WI38 (cell line): Measurements from ENCODE around the gene CDK19.
A peak's percentile ranks its signal among the peaks of the same experiment; 100 is the strongest.

Source experiments
- H3K4me3 ChIP-seq: 2 replicates; pipeline ENCODE4 v1.5.1; 2011; ENCODE audit warnings: low read depth, mild to moderate bottlenecking, control low read depth, low read length
- TF ChIP-seq, protein P1 (sequence below): IDR thresholded peaks from 2 replicates; pipeline ENCODE4 v1.5.1; 2012; ENCODE audit warnings: low read depth, mild to moderate bottlenecking, control low read depth, low read length

Gene CDK19

DNA sequence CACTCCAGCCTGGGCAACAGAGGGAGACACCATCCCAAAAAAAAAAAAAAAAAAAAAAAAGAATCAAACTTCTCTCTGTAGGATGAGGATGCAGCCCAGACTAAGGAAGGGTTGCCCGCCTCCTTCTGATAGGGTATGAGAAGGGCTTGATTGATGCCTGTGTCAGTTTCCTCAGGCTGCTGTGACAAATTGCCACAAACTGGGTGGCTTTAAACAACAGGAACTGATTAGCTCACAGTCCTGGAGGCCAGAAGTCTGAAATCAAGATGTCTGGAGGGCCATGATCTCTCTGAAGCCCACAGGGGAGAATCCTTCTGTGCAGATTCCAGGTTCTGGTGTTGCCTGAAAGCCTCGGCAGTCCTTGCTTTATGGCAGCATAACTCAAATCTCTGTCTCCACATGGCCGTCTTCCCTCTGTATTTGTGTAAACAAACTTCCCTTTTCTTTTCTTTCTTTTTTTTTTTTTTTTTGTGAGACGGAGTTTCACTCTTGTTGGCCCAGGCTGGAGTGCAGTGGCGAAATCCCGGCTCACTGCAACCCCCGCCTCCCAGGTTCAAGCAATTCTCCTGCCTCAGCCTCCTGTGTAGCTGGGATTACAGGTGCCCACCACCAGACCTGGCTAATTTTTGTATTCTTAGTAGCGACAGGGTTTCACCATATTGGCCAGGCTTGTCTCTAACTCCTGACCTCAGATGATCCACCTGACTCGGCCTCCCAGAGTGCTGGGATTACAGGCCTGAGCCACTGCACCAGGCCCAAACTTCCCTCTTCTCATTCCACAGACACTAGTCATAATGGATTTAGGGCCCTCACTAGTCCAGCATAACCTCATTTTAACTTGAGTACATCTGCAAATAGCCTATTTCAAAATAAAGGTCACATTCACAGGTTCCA is 11.2 kb upstream of the CDK19 start:
- TF ChIP-seq, protein P1, sequence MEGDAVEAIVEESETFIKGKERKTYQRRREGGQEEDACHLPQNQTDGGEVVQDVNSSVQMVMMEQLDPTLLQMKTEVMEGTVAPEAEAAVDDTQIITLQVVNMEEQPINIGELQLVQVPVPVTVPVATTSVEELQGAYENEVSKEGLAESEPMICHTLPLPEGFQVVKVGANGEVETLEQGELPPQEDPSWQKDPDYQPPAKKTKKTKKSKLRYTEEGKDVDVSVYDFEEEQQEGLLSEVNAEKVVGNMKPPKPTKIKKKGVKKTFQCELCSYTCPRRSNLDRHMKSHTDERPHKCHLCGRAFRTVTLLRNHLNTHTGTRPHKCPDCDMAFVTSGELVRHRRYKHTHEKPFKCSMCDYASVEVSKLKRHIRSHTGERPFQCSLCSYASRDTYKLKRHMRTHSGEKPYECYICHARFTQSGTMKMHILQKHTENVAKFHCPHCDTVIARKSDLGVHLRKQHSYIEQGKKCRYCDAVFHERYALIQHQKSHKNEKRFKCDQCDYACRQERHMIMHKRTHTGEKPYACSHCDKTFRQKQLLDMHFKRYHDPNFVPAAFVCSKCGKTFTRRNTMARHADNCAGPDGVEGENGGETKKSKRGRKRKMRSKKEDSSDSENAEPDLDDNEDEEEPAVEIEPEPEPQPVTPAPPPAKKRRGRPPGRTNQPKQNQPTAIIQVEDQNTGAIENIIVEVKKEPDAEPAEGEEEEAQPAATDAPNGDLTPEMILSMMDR, result no peak
- no peak overlapping the region for H3K4me3 ChIP-seq

DNA sequence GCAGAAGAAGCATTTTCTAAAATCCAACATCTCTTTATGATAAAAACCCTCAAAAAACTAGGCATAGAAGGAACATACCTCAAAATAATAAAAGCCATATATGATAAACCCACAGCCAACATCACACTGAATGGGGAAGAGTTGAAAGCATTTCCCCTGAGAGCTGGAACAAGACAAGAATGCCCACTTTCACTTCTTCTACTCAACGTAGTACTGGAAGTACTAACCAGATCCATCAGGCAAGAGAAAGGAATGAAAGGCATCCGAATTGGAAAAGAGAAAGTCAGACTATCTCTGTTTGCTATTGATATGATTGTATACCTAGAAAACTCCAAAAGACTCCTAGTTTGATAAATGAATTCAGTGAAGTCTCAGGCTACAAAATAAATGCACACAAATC is 7.9 kb upstream of the CDK19 start:
- TF ChIP-seq, protein P1, result no peak
- H3K4me3 ChIP-seq, result no peak overlapping the region

DNA sequence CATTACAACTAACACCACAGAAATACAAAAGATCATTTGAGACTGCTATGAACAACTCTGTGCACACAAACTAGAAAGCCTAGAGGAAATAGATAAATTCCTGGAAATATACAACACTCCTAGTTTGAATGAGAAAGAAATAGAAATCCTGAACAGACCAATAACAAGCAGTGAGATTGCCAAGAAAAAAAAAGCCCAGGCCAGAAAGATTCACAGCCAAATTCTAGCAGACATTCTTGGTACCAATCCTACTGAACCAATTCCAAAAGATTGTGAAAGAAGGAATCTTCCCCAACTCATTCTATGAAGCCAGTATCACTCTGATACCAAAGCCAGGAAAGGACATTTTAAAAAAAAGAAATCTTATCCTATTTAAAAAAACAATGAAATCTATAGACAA is 7.0 kb upstream of the CDK19 start:
- TF ChIP-seq, protein P1, result no peak

DNA sequence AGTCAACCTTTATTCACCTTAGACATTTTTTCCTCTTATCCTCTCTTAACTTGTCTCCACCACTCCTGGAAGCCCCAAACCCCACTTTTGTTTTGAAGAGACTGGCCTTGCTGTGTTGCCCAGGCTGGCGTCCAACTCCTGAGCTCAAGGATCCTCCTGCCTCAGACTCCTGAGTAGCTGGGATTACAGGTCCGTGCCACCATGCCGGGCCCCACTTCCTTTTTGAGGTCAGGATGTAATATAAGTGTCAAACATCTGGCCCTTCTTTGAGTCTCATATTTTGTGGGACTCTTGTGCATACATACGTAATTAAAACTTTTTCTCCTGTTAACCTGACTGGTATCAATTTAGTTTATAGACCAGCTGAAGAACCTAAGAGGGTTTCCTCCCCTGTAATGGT is 1.4 kb upstream of the CDK19 start:
- no peak overlapping the region for H3K4me3 ChIP-seq
- TF ChIP-seq, protein P1, result no peak

More for the DNA sequence above, 7.0 kb upstream of the CDK19 start:
- H3K4me3 ChIP-seq, result no peak overlapping the region

DNA sequence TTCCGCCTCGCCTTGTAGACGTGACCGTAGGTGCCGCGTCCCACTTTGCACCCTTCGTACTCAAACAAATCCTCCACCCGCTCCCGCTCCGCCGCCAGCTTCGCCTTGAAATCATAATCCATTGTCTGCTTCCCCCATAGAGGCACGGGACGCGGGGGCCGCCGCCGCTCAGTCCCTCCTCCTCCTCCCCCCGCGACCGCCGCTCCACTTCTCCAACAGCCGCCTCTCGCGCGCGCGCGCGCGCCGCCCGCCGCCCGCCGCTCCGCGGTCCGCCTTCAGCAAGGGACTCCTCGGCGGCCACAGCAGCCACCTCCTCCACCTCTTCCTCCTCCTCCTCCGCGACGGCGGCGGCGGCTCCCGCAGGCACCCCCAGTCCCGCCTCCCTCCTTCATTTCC is 256 bp downstream of the CDK19 start:
- peak overlapping the region; percentile 86 for H3K4me3 ChIP-seq
- TF ChIP-seq, protein P1, result no peak

DNA sequence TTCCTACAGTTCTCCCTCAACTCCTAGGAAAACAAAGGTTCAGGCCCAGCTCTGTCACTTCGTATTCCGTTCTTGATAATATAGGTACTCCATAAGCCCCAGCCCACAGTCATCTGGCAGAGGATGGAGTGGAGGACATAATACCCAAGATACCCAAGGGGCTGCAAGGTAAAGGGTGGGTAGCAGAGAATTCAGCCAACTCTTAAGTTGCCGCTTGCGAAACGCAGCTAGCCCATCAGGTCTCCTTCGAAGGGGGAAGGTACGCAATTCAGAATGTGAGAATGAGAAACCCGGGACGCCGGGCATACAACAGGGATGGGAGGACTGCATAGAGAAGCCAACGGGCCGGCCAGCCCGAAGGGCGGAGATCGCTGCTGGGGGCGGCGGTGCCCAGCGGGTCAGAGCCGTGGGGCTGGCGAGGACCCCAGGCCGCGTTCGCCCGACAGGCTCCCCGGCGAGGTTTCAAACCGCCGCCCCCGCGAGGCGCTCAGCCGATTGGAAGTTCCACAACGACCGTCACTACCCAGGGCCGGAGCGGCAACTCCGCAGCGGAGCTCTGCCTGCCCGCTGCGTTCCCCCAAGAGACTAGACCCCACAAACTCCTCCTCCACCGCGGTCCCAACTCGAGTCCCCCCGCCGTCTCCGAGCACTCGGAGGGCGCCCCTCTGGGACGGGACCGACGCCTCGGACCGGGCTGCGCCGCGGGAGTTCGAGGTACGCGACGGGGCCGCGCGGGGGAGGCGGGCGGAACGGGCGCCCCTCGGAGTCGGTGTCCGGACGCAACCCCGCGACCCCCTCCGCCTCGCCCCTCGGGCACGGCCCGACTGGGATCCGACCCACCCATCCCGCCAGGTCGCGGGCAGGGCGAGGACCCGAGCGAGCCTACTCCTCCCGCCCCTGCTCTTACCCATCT is 911 bp downstream of the CDK19 start:
- TF ChIP-seq, protein P1, result no peak
- H3K4me3 ChIP-seq, result peak overlapping the region; percentile 86
